GM21737 (cell line): ENCODE measurements around the gene DYRK1A.

Source experiments
- ATAC-seq: cut with Tn5 transposase; IDR thresholded peaks from one replicate; pipeline ENCODE4 v1.9.1; 2021; ENCODE audit warnings: mild to moderate bottlenecking, moderate library complexity; ENCODE audit not compliant: unreplicated experiment

DYRK1A gene

GRCh38 chr21:37415939-37416338 lies 49.4 kb downstream of the DYRK1A start:
- ATAC-seq, result no peak

GRCh38 chr21:37416914-37417313 lies 50.3 kb downstream of the DYRK1A start:
- no peak for ATAC-seq

- no peak for ATAC-seq
Measured at GRCh38 chr21:37419228-37419906, 52.8 kb downstream of the DYRK1A start.

- ATAC-seq, result no peak
Measured at GRCh38 chr21:37421306-37421705, 54.7 kb downstream of the DYRK1A start.

GRCh38 chr21:37422382-37422781 lies 55.8 kb downstream of the DYRK1A start:
- ATAC-seq, result no peak

- ATAC-seq, result no peak
Measured at GRCh38 chr21:37423103-37423502, 56.5 kb downstream of the DYRK1A start.

- no peak for ATAC-seq
Measured at GRCh38 chr21:37424396-37424795, 57.8 kb downstream of the DYRK1A start.

GRCh38 chr21:37425001-37425400 lies 58.4 kb downstream of the DYRK1A start:
- ATAC-seq, result no peak

GRCh38 chr21:37425684-37426083 lies 59.1 kb downstream of the DYRK1A start:
- no peak for ATAC-seq

GRCh38 chr21:37427221-37427620 lies 60.6 kb downstream of the DYRK1A start:
- no peak for ATAC-seq

- no peak for ATAC-seq
Measured at GRCh38 chr21:37429356-37429755, 62.8 kb downstream of the DYRK1A start.

- ATAC-seq, result no peak
Measured at GRCh38 chr21:37430184-37430821, 63.7 kb downstream of the DYRK1A start.

- ATAC-seq, result no peak
Measured at GRCh38 chr21:37431243-37431642, 64.7 kb downstream of the DYRK1A start.

- ATAC-seq, result no peak
Measured at GRCh38 chr21:37432710-37433455, 66.3 kb downstream of the DYRK1A start.

GRCh38 chr21:37433456-37433840 lies 66.9 kb downstream of the DYRK1A start:
- ATAC-seq, result no peak

GRCh38 chr21:37435120-37435519 lies 68.5 kb downstream of the DYRK1A start:
- no peak for ATAC-seq

GRCh38 chr21:37435711-37436110 lies 69.1 kb downstream of the DYRK1A start:
- no peak for ATAC-seq

GRCh38 chr21:37436174-37436573 lies 69.6 kb downstream of the DYRK1A start:
- no peak for ATAC-seq

GRCh38 chr21:37437376-37438080 lies 71.0 kb downstream of the DYRK1A start:
- no peak for ATAC-seq

GRCh38 chr21:37443683-37444082 lies 77.1 kb downstream of the DYRK1A start:
- no peak for ATAC-seq

- ATAC-seq, result no peak
Measured at GRCh38 chr21:37445228-37445627, 78.7 kb downstream of the DYRK1A start.
